HG03520 (cell line): ENCODE measurements around the gene ANKRD22.
A peak's percentile ranks its signal among the peaks of the same experiment; 100 is the strongest.

Experiments used
- ATAC-seq: cut with Tn5 transposase; IDR thresholded peaks from one replicate; pipeline ENCODE4 v1.9.1; 2021; ENCODE audit warnings: mild to moderate bottlenecking, moderate library complexity; ENCODE audit not compliant: unreplicated experiment

The ANKRD22 gene

GRCh38 chr10:88879534-88880281, 28.1 kb upstream of the ANKRD22 start, which contains the start of gene STAMBPL1:
Gene STAMBPL1, plus strand, starts transcription at chr10:88880245. Its CDS starts 21,464 bp downstream, at chr10:88901709.
- peak; percentile 31 for ATAC-seq

GRCh38 chr10:88877298-88877697, 25.7 kb upstream of the ANKRD22 start:
- ATAC-seq, result no peak

- ATAC-seq, result no peak
Measured at GRCh38 chr10:88875081-88875480, 23.4 kb upstream of the ANKRD22 start.

- no peak for ATAC-seq
Measured at GRCh38 chr10:88874281-88874680, 22.6 kb upstream of the ANKRD22 start.

- no peak for ATAC-seq
Measured at GRCh38 chr10:88873757-88874156, 22.1 kb upstream of the ANKRD22 start.

GRCh38 chr10:88870089-88870488, 18.4 kb upstream of the ANKRD22 start:
- ATAC-seq, result no peak

- ATAC-seq, result no peak
Measured at GRCh38 chr10:88866454-88866853, 14.8 kb upstream of the ANKRD22 start.

- no peak for ATAC-seq
Measured at GRCh38 chr10:88865281-88865876, 13.7 kb upstream of the ANKRD22 start.

GRCh38 chr10:88861036-88861435, 9.4 kb upstream of the ANKRD22 start:
- no peak for ATAC-seq

- no peak for ATAC-seq
Measured at GRCh38 chr10:88858491-88858890, 6.8 kb upstream of the ANKRD22 start.

GRCh38 chr10:88857831-88858230, 6.2 kb upstream of the ANKRD22 start:
- no peak for ATAC-seq

GRCh38 chr10:88854684-88855083, 3.0 kb upstream of the ANKRD22 start:
- ATAC-seq, result no peak

GRCh38 chr10:88853155-88853881, 1.7 kb upstream of the ANKRD22 start:
- ATAC-seq, result no peak

GRCh38 chr10:88852327-88852726, 683 bp upstream of the ANKRD22 start:
- ATAC-seq, result no peak

GRCh38 chr10:88850712-88851111, 932 bp downstream of the ANKRD22 start:
- no peak for ATAC-seq

GRCh38 chr10:88849234-88849633, 2.4 kb downstream of the ANKRD22 start:
- no peak for ATAC-seq

GRCh38 chr10:88848499-88848898, 3.1 kb downstream of the ANKRD22 start:
- ATAC-seq, result no peak

GRCh38 chr10:88843171-88843570, 8.5 kb downstream of the ANKRD22 start:
- ATAC-seq, result no peak

GRCh38 chr10:88841316-88842111, 10.1 kb downstream of the ANKRD22 start:
- ATAC-seq, result no peak

GRCh38 chr10:88840881-88841280, 10.8 kb downstream of the ANKRD22 start:
- ATAC-seq, result no peak

- no peak for ATAC-seq
Measured at GRCh38 chr10:88840104-88840503, 11.5 kb downstream of the ANKRD22 start.
